ENCODE results near the gene MPP3.

DNA sequence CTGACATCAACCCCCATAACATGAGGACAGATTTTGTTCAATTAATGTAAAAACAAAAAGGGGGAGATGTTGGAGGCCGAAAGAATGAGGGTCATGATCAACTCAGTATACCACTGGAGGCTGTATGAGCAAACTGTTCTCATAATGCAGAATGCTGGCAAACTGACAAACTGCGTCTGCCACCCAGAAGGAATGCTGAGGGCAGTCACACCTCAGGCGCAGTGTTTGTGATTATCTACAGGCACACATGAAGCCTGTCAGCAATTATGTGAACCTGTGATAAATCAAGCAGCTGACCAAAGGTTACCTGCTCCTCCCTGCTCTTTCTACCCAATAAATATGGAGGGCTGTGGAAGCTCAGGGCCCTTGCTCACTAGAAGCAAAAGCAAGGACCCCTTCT lies 41.3 kb upstream of the MPP3 start:
- TF ChIP-seq, protein P1, sequence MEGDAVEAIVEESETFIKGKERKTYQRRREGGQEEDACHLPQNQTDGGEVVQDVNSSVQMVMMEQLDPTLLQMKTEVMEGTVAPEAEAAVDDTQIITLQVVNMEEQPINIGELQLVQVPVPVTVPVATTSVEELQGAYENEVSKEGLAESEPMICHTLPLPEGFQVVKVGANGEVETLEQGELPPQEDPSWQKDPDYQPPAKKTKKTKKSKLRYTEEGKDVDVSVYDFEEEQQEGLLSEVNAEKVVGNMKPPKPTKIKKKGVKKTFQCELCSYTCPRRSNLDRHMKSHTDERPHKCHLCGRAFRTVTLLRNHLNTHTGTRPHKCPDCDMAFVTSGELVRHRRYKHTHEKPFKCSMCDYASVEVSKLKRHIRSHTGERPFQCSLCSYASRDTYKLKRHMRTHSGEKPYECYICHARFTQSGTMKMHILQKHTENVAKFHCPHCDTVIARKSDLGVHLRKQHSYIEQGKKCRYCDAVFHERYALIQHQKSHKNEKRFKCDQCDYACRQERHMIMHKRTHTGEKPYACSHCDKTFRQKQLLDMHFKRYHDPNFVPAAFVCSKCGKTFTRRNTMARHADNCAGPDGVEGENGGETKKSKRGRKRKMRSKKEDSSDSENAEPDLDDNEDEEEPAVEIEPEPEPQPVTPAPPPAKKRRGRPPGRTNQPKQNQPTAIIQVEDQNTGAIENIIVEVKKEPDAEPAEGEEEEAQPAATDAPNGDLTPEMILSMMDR (IDR thresholded peaks at IDR 0.05) = no peak
- no peak for TF ChIP-seq POLR2A (IDR thresholded peaks at IDR 0.05)

All from ovary (tissue), 3 donors.